ENCODE results near the gene LDLRAD3. TPM values are rescaled to one million over a fixed set of nuclear protein-coding genes. Genes with fewer than 3 reads are reported as not detected.

The LDLRAD3 gene
- polyA plus RNA-seq, 1 of the 3 experiments (the other 2 are of a cell fraction), result 10.6 TPM

DNA sequence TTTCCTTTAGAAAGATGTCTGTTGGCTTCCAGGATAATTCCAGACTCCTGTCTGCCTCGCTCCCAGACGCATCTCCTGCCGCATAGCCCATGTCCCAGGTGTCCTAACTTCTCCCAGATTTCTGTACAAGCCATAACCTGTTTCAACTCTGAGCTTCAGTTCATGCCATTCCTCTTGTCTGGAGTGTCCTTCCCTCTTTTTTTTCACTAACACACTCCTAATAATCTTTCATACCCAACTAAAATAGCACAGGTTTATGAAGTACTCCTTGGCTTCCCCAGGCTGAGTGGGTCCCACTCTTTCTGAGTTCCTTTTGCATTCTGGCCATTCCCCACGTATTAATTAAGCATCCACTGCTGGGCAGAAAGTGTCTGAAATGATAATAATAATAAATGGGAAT, 123.0 kb downstream of the LDLRAD3 start:
- CTCF ChIA-PET, result interaction anchor here (0.7 to 7.8 kb wide), 4 partner anchors 8 to 447 kb away, joined by 3 to 65 read pairs (median 4); no protein-coding TSS in a partner anchor

More for the DNA sequence above, 123.0 kb downstream of the LDLRAD3 start:
- H3K9ac ChIP-seq, result no peak overlapping the region
- peaks cover 10% of the 10 kb centered on the region; the same call in 1 of the 2 replicates for H3K9me3 ChIP-seq
- peaks cover 0 to 8% of the 10 kb centered on the region in 2 experiments for H3K36me3 ChIP-seq (replicated peaks in 1 of 2; ENCODE audit: control insufficient read depth in 1 of 2, insufficient read depth in 2 of 2, low read length in 1 of 2)
- no peak for TF ChIP-seq TEAD4 (IDR thresholded peaks at IDR 0.05; ENCODE audit: borderline replicate concordance, insufficient read depth)
- TF ChIP-seq POLR2AphosphoS5 (IDR thresholded peaks at IDR 0.05; ENCODE audit: low read depth, low read length), result no peak
- TF ChIP-seq FOXJ3 (CRISPR knock-in tag; IDR thresholded peaks at IDR 0.05), result no peak
- TF ChIP-seq NRF1 (IDR thresholded peaks at IDR 0.05; ENCODE audit: low read depth, low read length), result no peak
- TF ChIP-seq, protein P1, sequence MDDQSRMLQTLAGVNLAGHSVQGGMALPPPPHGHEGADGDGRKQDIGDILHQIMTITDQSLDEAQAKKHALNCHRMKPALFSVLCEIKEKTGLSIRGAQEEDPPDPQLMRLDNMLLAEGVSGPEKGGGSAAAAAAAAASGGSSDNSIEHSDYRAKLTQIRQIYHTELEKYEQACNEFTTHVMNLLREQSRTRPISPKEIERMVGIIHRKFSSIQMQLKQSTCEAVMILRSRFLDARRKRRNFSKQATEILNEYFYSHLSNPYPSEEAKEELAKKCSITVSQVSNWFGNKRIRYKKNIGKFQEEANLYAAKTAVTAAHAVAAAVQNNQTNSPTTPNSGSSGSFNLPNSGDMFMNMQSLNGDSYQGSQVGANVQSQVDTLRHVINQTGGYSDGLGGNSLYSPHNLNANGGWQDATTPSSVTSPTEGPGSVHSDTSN (IDR thresholded peaks at IDR 0.05), result no peak
- TF ChIP-seq, protein P2, sequence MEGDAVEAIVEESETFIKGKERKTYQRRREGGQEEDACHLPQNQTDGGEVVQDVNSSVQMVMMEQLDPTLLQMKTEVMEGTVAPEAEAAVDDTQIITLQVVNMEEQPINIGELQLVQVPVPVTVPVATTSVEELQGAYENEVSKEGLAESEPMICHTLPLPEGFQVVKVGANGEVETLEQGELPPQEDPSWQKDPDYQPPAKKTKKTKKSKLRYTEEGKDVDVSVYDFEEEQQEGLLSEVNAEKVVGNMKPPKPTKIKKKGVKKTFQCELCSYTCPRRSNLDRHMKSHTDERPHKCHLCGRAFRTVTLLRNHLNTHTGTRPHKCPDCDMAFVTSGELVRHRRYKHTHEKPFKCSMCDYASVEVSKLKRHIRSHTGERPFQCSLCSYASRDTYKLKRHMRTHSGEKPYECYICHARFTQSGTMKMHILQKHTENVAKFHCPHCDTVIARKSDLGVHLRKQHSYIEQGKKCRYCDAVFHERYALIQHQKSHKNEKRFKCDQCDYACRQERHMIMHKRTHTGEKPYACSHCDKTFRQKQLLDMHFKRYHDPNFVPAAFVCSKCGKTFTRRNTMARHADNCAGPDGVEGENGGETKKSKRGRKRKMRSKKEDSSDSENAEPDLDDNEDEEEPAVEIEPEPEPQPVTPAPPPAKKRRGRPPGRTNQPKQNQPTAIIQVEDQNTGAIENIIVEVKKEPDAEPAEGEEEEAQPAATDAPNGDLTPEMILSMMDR (IDR thresholded peaks at IDR 0.05), result no peak
- no peak for TF ChIP-seq EP300 (IDR thresholded peaks at IDR 0.05; ENCODE audit: borderline replicate concordance in 1 of 2, low read depth in 1 of 2, low read length in 1 of 2)
- no peak for TF ChIP-seq MXI1 (IDR thresholded peaks at IDR 0.05; ENCODE audit: low read depth, low read length)
- TF ChIP-seq, protein P3, sequence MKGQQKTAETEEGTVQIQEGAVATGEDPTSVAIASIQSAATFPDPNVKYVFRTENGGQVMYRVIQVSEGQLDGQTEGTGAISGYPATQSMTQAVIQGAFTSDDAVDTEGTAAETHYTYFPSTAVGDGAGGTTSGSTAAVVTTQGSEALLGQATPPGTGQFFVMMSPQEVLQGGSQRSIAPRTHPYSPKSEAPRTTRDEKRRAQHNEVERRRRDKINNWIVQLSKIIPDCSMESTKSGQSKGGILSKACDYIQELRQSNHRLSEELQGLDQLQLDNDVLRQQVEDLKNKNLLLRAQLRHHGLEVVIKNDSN (IDR thresholded peaks at IDR 0.05; ENCODE audit: borderline replicate concordance, low read depth), result no peak
- TF ChIP-seq, protein P4, sequence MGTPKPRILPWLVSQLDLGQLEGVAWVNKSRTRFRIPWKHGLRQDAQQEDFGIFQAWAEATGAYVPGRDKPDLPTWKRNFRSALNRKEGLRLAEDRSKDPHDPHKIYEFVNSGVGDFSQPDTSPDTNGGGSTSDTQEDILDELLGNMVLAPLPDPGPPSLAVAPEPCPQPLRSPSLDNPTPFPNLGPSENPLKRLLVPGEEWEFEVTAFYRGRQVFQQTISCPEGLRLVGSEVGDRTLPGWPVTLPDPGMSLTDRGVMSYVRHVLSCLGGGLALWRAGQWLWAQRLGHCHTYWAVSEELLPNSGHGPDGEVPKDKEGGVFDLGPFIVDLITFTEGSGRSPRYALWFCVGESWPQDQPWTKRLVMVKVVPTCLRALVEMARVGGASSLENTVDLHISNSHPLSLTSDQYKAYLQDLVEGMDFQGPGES (IDR thresholded peaks at IDR 0.05; ENCODE audit: low read depth, low read length), result no peak
- TF ChIP-seq, protein P5, sequence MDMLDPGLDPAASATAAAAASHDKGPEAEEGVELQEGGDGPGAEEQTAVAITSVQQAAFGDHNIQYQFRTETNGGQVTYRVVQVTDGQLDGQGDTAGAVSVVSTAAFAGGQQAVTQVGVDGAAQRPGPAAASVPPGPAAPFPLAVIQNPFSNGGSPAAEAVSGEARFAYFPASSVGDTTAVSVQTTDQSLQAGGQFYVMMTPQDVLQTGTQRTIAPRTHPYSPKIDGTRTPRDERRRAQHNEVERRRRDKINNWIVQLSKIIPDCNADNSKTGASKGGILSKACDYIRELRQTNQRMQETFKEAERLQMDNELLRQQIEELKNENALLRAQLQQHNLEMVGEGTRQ (IDR thresholded peaks at IDR 0.05; ENCODE audit: borderline replicate concordance, low read depth, low read length), result no peak
- no peak for TF ChIP-seq MEF2A (IDR thresholded peaks at IDR 0.05; ENCODE audit: borderline replicate concordance, low read depth)
- TF ChIP-seq FOSL2 (IDR thresholded peaks at IDR 0.05; ENCODE audit: borderline replicate concordance, low read depth), result no peak
- TF ChIP-seq RXRA (IDR thresholded peaks at IDR 0.05; ENCODE audit: borderline replicate concordance, low read depth), result no peak
- TF ChIP-seq CHD2 (IDR thresholded peaks at IDR 0.05; ENCODE audit: low read length, partially characterized antibody), result no peak
- TF ChIP-seq, protein P6, sequence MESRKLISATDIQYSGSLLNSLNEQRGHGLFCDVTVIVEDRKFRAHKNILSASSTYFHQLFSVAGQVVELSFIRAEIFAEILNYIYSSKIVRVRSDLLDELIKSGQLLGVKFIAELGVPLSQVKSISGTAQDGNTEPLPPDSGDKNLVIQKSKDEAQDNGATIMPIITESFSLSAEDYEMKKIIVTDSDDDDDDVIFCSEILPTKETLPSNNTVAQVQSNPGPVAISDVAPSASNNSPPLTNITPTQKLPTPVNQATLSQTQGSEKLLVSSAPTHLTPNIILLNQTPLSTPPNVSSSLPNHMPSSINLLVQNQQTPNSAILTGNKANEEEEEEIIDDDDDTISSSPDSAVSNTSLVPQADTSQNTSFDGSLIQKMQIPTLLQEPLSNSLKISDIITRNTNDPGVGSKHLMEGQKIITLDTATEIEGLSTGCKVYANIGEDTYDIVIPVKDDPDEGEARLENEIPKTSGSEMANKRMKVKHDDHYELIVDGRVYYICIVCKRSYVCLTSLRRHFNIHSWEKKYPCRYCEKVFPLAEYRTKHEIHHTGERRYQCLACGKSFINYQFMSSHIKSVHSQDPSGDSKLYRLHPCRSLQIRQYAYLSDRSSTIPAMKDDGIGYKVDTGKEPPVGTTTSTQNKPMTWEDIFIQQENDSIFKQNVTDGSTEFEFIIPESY (IDR thresholded peaks at IDR 0.05; ENCODE audit: borderline replicate concordance, low read depth), result no peak
- TF ChIP-seq YY1 (IDR thresholded peaks at IDR 0.05; ENCODE audit: low read depth), result no peak
- H3K27me3 ChIP-seq (ENCODE audit: insufficient read depth), result no peaks in the 10 kb centered on the region
- H3K79me2 ChIP-seq (ENCODE audit: insufficient read depth), result peaks cover 4% of the 10 kb centered on the region; the same call in 1 of the 2 replicates
- no peaks in the 10 kb centered on the region for H3F3A ChIP-seq (replicated peaks; ENCODE audit: insufficient read depth)
- H4K20me1 ChIP-seq (ENCODE audit: insufficient read depth), result no peaks in the 10 kb centered on the region
- H2AFZ ChIP-seq (ENCODE audit: low read depth), result no peak overlapping the region
- no peaks in the 10 kb centered on the region; a peak in 1 of 4 replicates for H3K4me1 ChIP-seq (ENCODE audit: control insufficient read depth in 1 of 2, insufficient read depth in 2 of 2, low read depth in 1 of 2, low read length in 1 of 2)
- no peak overlapping the region for H3K4me2 ChIP-seq
- no peak for DNase-seq
- 92% methylated on average over 4 of the region's 4 CpGs for WGBS (ENCODE audit: low lambda C conversion rate)
- no peak overlapping the region for H3K27ac ChIP-seq (ENCODE audit: low read depth in 2 of 2, low read length in 1 of 2)
- H3K9me2 ChIP-seq, result no peaks in the 10 kb centered on the region
- H3K4me3 ChIP-seq (ENCODE audit: low read depth in 2 of 2, low read length in 1 of 2), result no peak overlapping the region
- POLR2A ChIA-PET, result no interaction called here

All from SK-N-SH (cell line).